GM10847 (cell line): ENCODE results near the gene WDR45B.

Experiments
- POLR2A ChIP-seq: IDR thresholded peaks from 2 replicates; pipeline ENCODE4 v1.6.1; 2011; ENCODE audit not compliant: insufficient read length; ENCODE audit errors: extremely low read depth

WDR45B gene

DNA sequence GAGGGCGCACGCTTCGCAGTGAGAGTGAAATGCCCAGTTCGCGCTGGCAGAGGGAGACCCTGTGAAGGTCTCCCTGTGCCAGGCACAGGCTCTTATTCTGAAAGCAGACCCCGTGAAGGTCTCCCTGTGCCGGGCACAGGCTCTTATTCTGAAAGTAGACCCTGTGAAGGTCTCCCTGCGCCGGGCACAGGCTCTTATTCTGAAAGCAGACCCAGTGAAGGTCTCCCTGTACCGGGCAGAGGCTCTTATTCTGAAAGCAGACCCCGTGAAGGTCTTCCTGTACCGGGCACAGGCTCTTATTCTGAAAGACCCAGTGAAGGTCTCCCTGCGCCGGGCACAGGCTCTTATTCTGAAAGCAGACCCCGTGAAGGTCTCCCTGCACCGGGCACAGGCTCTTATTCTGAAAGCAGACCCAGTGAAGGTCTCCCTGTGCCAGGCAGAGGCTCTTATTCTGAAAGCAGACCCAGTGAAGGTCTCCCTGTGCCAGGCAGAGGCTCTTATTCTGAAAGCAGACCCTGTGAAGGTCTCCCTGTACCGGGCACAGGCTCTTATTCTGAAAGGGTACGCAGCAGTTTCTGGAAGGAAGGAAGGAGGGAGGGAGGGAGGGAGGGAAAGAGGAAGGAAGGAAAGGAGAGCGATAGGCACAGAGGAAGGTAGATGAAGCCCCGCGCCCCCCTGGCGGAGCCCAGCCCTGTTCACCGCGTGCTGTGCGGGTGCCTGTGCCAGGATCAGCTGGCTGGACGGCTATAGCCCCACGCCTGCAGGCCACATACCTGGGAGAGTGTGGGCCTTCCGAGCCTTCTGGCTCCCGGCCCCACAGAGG is 55.3 kb downstream of the WDR45B start:
- no peak for TF ChIP-seq POLR2A

DNA sequence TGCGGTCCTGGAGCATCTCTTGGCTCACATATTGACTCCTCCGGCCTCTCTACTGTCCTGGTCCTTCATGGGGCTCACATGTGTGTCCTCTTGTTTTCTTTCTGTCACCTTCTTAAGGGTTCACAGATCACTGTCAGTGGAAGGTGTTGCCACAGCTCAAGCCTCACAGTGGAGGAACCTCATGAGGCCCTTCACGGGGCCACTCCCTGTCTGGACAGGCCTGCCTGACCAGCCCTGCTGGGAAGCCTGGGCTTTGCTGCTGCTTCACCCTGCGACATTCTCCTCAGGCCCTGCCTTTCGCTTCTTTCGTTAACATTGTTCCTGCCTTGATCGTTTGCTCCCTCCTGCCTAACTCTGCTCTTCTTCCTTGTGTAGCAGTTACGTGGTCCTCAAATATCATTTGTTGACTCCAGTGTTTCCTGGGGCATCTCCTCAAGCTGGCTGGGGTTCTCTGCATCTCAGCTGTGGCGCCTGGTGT is 55.9 kb downstream of the WDR45B start:
- no peak for TF ChIP-seq POLR2A

DNA sequence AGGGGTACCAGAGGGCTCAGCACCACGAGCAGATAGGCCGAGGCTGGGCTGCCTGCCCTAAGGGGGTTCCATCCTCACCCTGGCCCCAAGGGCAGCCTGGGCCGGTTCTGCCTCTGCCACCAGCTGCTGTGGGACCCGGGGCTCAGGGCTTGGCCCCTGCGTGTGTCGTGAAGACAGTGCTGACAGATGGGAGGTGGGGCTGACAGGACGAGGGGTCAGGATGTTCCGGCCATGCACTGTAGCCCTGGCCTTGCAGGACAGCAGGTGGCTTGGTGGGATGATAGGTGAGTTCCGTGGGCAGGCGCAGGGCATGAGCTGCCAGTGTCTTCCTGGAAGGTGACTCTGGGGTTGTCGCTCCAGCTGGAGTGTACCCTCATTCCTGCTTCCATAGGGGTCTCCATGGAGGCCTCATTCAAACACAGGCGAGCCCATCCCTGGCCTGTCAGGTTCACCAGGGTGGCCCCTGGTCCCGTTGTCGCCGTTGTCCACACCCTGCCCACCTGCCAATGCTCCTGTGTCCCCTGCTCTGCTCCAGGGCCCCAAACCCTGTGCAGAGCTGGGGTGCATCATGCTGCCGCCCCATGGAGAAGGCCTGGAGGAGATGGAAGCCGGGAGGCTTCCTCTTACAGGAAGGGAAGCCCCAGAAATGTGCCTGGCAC is 57.2 kb downstream of the WDR45B start:
- no peak for TF ChIP-seq POLR2A

DNA sequence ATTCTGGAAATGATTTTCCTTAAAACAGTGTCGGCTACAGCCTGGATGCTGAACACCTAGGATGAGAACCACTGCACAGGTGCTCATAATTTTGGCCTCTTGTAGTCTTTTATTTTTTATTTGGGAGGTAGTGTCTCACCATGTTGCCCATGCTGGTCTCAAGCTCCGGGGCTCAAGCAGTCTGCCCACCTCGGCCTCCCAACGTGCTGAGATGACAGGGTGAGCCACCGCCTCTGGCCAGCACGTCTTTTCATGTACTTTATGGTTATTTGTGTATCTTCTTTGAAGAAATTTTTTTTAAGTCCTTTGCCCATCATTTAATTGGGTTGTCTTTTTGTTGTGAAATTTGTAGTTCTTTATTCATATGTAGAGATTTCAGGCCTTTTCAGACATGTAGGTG is 58.0 kb downstream of the WDR45B start:
- no peak for TF ChIP-seq POLR2A

DNA sequence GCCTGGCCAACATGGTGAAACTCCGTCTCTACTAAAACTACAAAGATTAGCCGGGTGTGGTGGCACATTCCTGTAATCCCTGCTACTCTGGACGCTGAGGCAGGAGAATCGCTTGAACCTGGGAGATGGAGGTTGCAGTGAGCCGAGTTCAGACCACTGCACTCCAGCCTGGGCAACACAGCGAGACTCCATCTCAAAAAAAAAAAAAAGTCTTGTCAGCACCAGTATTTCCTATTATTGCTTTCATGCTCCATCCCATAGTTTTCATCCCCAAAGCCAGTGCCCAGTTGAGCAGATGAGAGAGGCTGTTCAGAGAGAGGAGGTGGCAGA is 58.4 kb downstream of the WDR45B start:
- no peak for TF ChIP-seq POLR2A

DNA sequence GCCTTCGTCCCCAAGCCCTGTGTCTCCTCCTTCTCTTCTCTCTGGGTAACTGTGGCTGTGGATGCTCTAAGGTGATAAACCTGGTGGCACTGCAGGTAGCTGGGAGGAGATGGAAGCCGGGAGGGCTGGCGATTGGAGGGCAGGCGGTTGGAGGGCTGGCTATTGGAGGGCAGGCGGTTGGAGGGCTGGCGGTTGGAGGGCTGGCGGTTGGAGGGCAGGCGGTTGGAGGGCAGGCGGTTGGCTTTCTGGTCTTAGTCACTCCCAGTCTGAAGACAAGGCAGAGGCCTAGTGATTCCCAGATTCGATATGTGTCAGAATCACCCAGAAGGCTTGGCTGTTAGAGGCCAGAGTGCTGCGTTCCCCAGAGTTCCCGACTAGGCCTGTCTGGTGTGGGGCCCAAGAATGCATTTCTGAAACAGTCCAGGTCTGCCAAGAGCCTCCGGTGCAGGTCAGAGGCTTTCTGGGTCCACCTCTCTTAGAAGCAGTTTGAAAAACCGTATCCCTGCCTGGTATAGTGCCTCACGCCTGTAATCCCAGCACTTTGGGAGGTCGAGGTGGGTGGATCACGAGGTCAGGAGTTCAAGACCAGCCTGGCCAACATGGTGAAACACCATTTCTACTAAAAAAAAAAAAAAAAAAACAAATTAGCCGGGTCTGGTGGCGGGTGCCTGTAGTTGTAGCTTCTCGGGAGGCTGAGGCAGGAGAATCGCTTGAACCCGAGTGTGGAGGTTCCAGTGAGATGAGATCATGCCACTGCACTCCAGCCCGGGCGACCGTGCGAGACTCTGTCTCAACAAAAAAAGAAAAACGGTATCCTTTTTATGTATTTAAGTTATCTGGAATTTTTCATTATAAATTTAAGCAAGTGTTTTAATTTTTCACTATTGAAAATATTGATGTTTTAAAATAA is 59.7 kb downstream of the WDR45B start:
- TF ChIP-seq POLR2A, result no peak

DNA sequence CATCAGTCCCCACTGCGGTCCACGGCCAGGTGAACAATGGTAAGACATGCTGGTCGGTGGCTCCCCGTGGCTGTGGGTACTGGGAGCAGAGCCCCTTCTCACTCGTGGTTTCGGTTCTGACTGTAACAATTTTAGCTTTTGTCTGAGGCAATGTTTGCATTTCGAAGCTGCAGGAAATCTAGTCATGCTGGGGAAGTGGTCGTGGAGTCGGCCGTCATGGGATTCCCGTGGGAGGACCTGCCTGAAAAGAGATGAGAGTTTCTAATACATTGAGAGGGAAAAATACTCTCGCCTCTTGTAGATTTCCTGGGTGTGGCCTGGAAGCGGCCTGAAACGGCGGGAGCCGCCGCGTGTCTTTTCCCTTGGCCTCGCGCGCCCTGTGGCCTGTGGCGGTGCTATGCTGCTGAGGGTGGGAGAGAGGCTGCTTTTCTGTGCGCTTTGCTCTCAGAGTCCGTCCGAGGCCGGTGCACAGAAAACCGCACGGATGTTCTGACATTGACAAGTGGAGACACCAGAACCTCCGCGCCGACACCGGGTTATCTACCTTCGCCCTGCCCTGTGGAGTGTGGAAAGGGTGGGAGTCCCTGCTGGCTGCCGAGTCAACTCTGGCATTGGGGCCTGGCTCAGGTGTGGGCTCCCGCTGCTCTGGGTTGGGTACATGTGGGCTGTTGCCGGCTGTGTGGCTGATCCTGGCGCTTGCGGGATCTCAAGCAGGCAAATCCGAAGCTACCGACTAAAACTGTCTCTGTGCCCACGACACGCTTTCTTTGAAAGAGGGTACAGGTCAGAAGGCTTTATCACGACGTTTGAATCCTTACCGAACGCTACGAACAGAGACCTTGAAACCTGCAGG is 60.8 kb downstream of the WDR45B start:
- no peak for TF ChIP-seq POLR2A

DNA sequence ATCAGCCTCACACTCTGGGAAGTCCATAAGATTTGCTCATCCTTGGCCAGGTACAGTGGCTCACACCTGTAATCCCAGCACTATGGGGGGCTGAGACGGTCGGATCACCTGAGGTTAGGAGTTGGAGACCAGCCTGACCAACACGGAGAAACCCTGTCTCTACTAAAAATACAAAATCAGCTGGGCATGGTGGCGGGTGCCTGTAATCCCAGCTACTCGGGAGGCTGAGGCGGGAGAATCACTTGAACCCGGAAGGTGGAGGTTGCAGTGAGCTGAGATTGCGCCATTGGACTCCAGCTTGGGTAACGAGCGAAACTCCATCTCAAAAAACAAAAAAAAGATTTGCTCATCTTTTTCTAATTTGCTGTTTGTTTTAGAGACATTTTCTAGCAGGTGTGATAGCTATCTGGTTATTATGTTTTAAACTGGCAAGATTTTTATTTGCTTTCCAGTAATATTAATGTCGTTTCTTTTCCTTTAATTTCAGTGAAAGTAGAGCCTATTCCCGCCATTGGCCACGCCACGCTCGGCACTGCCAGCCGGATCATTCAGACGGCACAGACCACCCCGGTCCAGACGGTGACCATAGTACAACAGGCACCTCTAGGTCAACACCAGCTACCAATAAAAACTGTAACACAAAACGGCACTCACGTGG is 61.5 kb downstream of the WDR45B start:
- no peak for TF ChIP-seq POLR2A

DNA sequence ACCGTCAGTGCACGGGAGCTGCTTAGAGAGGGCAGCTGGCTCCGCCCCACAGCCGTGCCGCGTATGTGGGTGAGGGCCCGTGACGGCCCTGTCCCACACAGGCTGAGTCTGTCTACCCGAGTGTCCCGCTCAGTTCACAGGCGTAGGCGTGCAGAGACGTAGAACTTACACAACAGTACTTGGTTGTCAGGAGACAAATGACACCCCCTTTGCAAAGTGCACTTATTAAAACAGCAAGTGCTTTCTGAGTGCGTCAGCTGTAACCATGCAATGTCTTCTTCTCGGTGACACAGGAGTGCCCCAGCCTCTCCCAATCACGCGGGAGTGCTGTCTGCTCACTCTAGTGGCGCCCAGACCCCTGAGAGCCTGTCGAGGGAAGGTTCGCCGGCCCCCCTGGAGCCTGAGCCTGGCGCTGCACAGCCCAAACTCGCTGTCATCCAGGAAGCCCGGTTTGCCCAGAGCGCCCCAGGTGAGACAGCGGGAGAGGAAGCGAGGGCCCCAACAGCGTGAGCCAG is 64.5 kb downstream of the WDR45B start:
- no peak for TF ChIP-seq POLR2A

DNA sequence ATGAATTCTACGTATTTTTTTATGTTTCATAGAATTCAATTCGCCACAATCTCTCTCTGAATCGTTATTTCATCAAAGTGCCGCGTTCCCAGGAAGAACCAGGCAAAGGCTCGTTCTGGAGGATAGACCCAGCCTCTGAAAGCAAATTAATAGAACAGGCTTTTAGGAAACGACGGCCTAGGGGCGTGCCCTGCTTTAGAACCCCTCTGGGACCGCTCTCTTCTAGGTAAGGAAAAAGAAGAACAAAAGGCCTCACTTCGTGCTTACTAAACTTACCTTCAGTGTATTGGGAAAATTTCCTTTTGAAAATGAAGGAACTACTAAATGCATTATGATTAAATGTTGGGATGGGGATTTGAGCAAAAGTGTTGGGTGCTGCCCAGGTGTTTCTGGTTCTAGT is 65.5 kb downstream of the WDR45B start:
- TF ChIP-seq POLR2A, result no peak

DNA sequence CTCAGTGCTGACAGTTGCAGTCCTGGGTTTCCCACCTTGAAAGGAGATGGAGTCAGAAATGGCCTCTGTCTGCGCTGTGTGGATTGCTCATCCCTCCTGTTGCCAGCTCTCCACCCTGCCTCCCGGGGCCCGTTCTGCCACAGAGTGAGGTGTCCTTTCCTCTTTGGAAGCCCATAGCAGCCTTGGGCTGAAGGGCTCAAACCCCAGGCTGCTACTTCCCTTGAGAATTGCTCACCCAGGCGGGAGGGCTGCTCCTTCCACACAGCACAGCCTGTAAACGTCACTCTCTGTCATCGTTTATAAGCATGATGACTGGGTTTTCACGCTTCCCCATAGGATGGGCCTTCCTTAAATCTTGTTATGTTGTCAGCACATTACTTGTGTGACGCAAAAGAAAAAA is 66.0 kb downstream of the WDR45B start:
- no peak for TF ChIP-seq POLR2A

DNA sequence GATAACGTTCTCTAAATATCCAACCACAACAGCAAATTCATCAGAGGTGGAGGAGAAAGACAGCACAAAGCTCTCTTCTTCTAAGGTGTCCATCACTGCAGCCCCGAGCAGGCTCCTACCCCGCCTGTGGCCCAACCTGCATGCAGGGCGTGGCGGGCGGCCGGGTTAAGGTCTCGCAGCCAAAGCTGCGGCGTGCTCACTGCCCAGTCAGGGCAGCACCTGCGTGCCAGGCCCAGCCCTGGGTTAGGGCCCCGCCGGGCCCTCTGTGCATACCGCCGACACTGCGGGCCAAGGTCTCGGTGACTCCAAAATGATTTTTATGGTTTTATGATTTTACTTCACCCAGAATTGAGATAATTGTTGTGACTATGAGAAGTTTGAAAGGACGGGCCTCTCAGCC is 70.9 kb downstream of the WDR45B start:
- no peak for TF ChIP-seq POLR2A

DNA sequence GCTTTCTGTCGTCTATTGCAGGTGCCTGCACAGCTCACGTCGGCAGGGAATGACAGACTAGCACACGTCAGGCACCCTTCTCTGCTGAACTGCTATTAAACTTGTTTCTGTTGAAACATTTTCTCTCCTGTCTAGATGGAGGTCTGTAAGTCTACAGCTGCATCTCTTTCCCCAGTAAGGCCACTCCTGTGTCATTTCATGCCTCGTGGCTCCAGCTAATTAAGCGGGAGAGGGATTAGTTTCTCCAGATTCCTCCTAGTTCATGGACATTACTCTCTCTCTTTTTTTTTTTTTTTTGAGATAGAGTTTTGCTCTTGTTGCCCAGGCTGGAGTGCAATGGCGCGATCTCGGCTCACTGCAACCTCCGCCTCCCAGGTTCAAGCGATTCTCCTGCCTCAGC is 74.2 kb downstream of the WDR45B start:
- TF ChIP-seq POLR2A, result no peak

DNA sequence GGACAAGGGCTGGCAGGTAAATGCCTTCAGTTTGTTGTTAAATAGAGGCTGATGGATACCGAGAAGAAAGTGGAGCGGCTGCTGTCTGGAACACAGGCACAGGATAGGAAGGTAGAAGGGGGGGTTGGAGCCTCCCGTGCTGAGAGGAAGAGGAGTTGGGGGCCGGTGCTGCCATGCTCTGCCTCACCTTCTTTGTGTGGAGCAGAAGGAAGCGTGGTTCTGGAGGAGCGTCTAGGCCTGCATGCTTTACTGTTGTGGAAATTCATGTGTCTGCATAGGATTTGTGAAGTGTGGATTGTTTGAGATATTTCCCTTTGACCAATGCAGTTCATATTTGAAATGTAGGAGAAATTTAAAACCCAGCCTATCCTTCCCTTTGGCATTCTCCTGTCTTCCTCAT is 76.4 kb downstream of the WDR45B start:
- no peak for TF ChIP-seq POLR2A
